ENCODE results near the gene SOX2. TPM values are rescaled to one million over a fixed set of nuclear protein-coding genes. Genes with fewer than 3 reads are reported as not detected.

The SOX2 gene
- total RNA-seq, 2 donors from 2014 or later = 0.51 to 0.67 TPM

- H3K4me1 ChIP-seq = no peaks in the 10 kb centered on the region
- no peak for TF ChIP-seq CTCF (IDR thresholded peaks at IDR 0.05)
- H3K27me3 ChIP-seq = peaks cover 10 to 27% of the 10 kb centered on the region in 2 donors
- H3K27ac ChIP-seq = no peak overlapping the region
- H3K4me3 ChIP-seq = no peak overlapping the region
- no peak for DNase-seq (ENCODE audit: low spot score)
- H3K9me3 ChIP-seq = no peaks in the 10 kb centered on the region
- no peaks in the 10 kb centered on the region for H3K36me3 ChIP-seq
Observed at GRCh38 chr3:181730934-181731333, 19.2 kb downstream of the SOX2 start.

- H3K36me3 ChIP-seq = no peaks in the 10 kb centered on the region
- H3K9me3 ChIP-seq = no peaks in the 10 kb centered on the region
- no peak for TF ChIP-seq CTCF (IDR thresholded peaks at IDR 0.05)
- H3K4me1 ChIP-seq = no peaks in the 10 kb centered on the region
- H3K27ac ChIP-seq = no peak overlapping the region
- H3K27me3 ChIP-seq = no peaks in the 10 kb centered on the region
- no peak overlapping the region for H3K4me3 ChIP-seq
- DNase-seq (ENCODE audit: low spot score) = no peak
Observed at GRCh38 chr3:181735911-181736310, 24.2 kb downstream of the SOX2 start.

DNA sequence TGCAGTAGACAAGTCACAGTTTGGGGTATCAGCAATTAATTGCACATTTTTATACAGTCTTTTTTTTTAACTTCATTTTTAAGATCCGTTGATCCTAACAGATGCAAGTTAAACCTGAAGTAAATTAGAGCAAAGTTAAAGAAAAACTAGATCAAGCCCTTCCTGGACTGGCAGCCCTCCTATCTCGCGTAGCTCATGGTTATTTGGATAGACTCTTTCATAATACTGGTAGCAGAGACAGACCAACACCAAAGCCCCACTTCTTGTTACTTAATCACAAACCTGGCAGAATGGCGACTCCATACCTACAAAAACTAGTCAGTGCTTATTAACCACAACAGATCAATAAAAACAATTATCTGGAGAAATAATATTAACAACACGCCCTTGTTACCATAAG is 26.8 kb downstream of the SOX2 start:
- Histone ChIP-seq H3K4me1 (no peaks in the 10 kb centered on the region), H3K27me3 (no peaks in the 10 kb centered on the region), H3K36me3 (no peaks in the 10 kb centered on the region), H3K27ac (no peak overlapping the region), H3K4me3 (no peak overlapping the region), H3K9me3 (no peaks in the 10 kb centered on the region)
- no peak for DNase-seq (ENCODE audit: low spot score)
- TF ChIP-seq CTCF (IDR thresholded peaks at IDR 0.05) = no peak

DNA sequence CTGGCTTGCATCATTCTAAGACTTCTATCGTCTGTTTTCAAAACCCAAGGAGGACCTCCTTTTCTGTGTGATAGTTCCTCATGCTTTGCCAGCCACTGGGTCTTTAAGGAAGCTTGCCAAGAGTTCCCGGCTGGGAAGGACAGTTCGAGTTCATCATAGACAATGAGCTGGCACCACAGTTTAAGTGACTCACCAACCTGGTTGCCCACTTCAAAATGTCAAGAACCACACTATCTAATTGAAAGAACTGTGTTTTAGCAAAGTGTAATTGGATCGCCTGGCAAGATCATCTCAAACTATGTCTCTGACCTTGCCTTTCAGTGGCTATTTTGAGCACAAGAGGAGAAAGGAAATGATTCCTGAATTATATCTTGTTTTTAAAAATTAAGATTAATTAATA is 27.9 kb downstream of the SOX2 start:
- no peaks in the 10 kb centered on the region for H3K27me3 ChIP-seq
- H3K4me3 ChIP-seq = no peak overlapping the region
- TF ChIP-seq CTCF (IDR thresholded peaks at IDR 0.05) = no peak
- no peaks in the 10 kb centered on the region for H3K9me3 ChIP-seq
- H3K27ac ChIP-seq = no peak overlapping the region
- H3K36me3 ChIP-seq = no peaks in the 10 kb centered on the region
- DNase-seq (ENCODE audit: low spot score) = no peak
- H3K4me1 ChIP-seq = no peaks in the 10 kb centered on the region

DNA sequence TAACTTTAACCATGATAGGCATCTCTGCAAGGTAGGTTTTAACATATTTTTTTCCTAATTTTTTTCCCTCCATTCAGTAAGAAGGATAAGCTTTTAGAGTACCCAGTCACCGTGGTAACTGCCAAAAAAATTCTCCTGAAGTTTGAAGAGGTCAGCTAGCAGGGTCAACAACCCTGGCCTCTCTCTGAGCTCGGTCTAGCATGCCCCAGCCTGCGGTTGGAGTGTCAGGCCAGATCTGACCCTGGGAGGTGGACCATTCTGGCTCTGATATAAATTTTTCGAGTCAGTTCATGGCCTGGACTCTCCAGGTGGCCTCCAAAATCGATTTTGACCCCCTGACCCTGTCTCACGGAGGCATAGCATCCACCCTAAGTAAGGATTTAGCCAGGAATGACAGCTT is 29.7 kb downstream of the SOX2 start:
- TF ChIP-seq CTCF (IDR thresholded peaks at IDR 0.05) = no peak
- no peak for DNase-seq (ENCODE audit: low spot score)
- Histone ChIP-seq H3K27ac (no peak overlapping the region), H3K9me3 (no peaks in the 10 kb centered on the region), H3K36me3 (no peaks in the 10 kb centered on the region), H3K27me3 (no peaks in the 10 kb centered on the region), H3K4me1 (no peaks in the 10 kb centered on the region), H3K4me3 (no peak overlapping the region)

- TF ChIP-seq CTCF (IDR thresholded peaks at IDR 0.05) = no peak
- Histone ChIP-seq H3K27ac (no peak overlapping the region), H3K27me3 (peaks cover 0 to 2% of the 10 kb centered on the region in 2 donors), H3K4me3 (no peak overlapping the region), H3K4me1 (no peaks in the 10 kb centered on the region), H3K36me3 (no peaks in the 10 kb centered on the region), H3K9me3 (no peaks in the 10 kb centered on the region)
- no peak for DNase-seq (ENCODE audit: low spot score)
Observed at GRCh38 chr3:181752202-181752671, 40.5 kb downstream of the SOX2 start.

Data from right atrium auricular region (tissue), 2 donors.